LNCaP clone FGC (cell line): ENCODE data around the gene FSD1L.

ENCODE experiments used
- DNase-seq: peaks from one replicate; pipeline ENCODE4 v3.0.0-alpha.2; 2011; ENCODE audit warnings: low read depth
- H3K4me3 ChIP-seq: 2 replicates; pipeline ENCODE4 v1.5.1; 2011; ENCODE audit warnings: mild to moderate bottlenecking, low read depth, low read length, control low read depth
- CTCF ChIP-seq: IDR thresholded peaks from 2 replicates; pipeline ENCODE4 v1.5.1; 2012; ENCODE audit warnings: mild to moderate bottlenecking; ENCODE audit not compliant: control insufficient read depth, insufficient read depth; ENCODE audit errors: extremely low read depth

Gene FSD1L

DNA sequence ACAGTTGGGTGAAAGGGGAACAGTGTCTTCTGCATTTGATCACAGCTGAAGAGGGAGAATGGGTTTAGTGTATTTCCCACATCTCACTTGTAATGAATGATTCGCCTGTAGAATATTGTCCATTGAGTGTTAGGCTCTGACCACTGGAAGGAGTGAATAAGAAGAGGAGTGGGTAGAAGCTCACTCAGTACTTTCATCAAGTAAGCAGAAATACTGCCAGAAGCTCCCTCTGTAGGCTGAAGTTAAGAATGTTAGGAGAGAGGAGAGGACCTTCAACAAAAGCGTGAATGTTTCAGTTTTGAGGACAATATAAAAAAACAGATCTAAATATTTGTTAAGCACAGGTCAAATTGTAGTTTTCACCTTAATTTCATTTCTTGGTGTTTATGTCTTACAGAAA, 27.5 kb downstream of the FSD1L start:
- no peak for DNase-seq
- peak; percentile 30 for TF ChIP-seq CTCF
- H3K4me3 ChIP-seq, result no peak overlapping the region

DNA sequence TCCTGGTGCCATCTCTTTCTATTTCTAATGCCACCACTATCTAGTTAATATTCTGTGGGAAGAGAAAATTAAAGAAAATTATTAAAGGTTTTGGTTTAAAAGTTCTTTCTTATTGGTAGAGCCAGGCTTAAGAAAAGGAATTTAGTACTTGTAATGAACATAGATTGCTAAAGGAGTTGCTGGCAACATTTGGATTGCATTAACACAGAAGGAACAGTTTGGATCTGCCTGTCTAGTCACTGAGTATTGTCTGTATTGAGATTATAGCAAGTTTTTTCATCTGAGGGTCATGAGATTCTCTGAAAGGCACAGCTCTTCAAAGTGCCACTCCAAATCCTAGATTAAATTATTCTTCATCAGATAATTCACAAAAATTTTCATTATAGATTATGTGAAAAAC, 32.0 kb downstream of the FSD1L start:
- no peak for DNase-seq
- no peak overlapping the region for H3K4me3 ChIP-seq
- no peak for TF ChIP-seq CTCF

GRCh38 chr9:105483618-105484017, 35.8 kb downstream of the FSD1L start:
- no peak overlapping the region for H3K4me3 ChIP-seq
- no peak for TF ChIP-seq CTCF
- no peak for DNase-seq

DNA sequence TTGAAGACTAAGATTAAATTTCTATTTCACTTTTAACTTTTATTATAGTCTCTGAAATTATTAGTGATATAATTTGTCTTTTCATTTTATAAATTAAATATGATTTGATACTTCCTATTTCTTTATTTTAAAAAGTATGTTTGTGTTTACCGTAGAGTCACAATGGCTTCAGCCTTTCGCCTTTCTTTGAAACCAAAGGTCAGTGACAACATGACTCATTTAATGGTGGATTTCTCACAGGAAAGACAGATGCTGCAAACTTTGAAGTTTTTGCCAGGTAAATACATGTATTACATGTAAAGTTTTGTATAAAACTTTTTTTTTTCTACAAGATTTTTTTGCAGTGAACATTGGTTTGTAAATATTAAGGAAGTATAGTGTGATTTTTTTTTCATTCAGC, 36.4 kb downstream of the FSD1L start:
- no peak for TF ChIP-seq CTCF
- no peak for DNase-seq
- H3K4me3 ChIP-seq, result no peak overlapping the region

- no peak for DNase-seq
- H3K4me3 ChIP-seq, result no peak overlapping the region
- TF ChIP-seq CTCF, result no peak
Observed at GRCh38 chr9:105485131-105485530, 37.3 kb downstream of the FSD1L start.

GRCh38 chr9:105496826-105497225, 49.0 kb downstream of the FSD1L start:
- TF ChIP-seq CTCF, result no peak
- no peak for DNase-seq

GRCh38 chr9:105497704-105498103, 49.9 kb downstream of the FSD1L start:
- H3K4me3 ChIP-seq, result no peak overlapping the region
- TF ChIP-seq CTCF, result no peak
- DNase-seq, result no peak

More at GRCh38 chr9:105496826-105497225, 49.0 kb downstream of the FSD1L start:
- no peak overlapping the region for H3K4me3 ChIP-seq
